PFSK-1 (cell line): Measurements from ENCODE around the gene MYL7.

Experiments used
- FOXP2 ChIP-seq: optimal IDR thresholded peaks from 2 replicates; pipeline ENCODE3; 2011; ENCODE audit warnings: borderline replicate concordance, control low read depth, inconsistent platforms; ENCODE audit not compliant: insufficient read depth; ENCODE audit errors: extremely low read length, extremely low read depth
- POLR2AphosphoS5 ChIP-seq: IDR thresholded peaks from 2 replicates; pipeline ENCODE4 v1.6.1; 2012; ENCODE audit warnings: low read depth, mild to moderate bottlenecking, control low read depth, low read length, moderate library complexity
- SIN3A ChIP-seq: IDR thresholded peaks from 2 replicates; pipeline ENCODE4 v1.6.1; 2012; ENCODE audit warnings: mild to moderate bottlenecking, low read length, moderate library complexity, borderline replicate concordance; ENCODE audit not compliant: insufficient read depth
- TAF1 ChIP-seq: IDR thresholded peaks from 2 replicates; pipeline ENCODE4 v1.6.1; 2012; ENCODE audit warnings: low read length, control low read depth, borderline replicate concordance; ENCODE audit not compliant: insufficient read depth
- TF ChIP-seq, protein P1 (sequence below), 2 experiments: IDR thresholded peaks; 2 replicates each; pipeline versions ENCODE4 v1.6.1 to v1.8.0; 2011 to 2012; ENCODE audit warnings: low read depth in 2 of 2, low read length in 2 of 2, control low read depth in 1 of 2, inconsistent platforms in 1 of 2, mild to moderate bottlenecking in 1 of 2, moderate library complexity in 1 of 2; ENCODE audit not compliant: insufficient read depth in 1 of 2

GRCh38 chr7:44102846-44103565 lies 38.1 kb downstream of the MYL7 start:
- TF ChIP-seq, protein P1, sequence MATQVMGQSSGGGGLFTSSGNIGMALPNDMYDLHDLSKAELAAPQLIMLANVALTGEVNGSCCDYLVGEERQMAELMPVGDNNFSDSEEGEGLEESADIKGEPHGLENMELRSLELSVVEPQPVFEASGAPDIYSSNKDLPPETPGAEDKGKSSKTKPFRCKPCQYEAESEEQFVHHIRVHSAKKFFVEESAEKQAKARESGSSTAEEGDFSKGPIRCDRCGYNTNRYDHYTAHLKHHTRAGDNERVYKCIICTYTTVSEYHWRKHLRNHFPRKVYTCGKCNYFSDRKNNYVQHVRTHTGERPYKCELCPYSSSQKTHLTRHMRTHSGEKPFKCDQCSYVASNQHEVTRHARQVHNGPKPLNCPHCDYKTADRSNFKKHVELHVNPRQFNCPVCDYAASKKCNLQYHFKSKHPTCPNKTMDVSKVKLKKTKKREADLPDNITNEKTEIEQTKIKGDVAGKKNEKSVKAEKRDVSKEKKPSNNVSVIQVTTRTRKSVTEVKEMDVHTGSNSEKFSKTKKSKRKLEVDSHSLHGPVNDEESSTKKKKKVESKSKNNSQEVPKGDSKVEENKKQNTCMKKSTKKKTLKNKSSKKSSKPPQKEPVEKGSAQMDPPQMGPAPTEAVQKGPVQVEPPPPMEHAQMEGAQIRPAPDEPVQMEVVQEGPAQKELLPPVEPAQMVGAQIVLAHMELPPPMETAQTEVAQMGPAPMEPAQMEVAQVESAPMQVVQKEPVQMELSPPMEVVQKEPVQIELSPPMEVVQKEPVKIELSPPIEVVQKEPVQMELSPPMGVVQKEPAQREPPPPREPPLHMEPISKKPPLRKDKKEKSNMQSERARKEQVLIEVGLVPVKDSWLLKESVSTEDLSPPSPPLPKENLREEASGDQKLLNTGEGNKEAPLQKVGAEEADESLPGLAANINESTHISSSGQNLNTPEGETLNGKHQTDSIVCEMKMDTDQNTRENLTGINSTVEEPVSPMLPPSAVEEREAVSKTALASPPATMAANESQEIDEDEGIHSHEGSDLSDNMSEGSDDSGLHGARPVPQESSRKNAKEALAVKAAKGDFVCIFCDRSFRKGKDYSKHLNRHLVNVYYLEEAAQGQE (IDR thresholded peaks at IDR 0.05; ENCODE audit: insufficient read depth in 1 of 2, low read depth in 2 of 2, low read length in 2 of 2), result no peak
- TF ChIP-seq POLR2AphosphoS5, result no peak
- TF ChIP-seq SIN3A, result no peak
- no peak for TF ChIP-seq TAF1
- no peak for TF ChIP-seq FOXP2
